ENCODE measurements around the gene SYCE1. TPM values are rescaled to one million over a fixed set of nuclear protein-coding genes. Genes with fewer than 3 reads are reported as not detected.
"Not testable (repeated sequence)": the region's sequence is repeated elsewhere in the genome, so short reads cannot be mapped to it uniquely, and the experiment has no call there.

Gene SYCE1
- polyA plus RNA-seq, 3 donors = 0.22 to 0.77 (median 0.60) TPM

GRCh38 chr10:133567119-133567518 lies 1.7 kb upstream of the SYCE1 start:
- no peak for DNase-seq (ENCODE audit: extremely low read depth in 1 of 11, low read depth in 9 of 11, low spot score in 4 of 11)

- DNase-seq (ENCODE audit: extremely low read depth in 1 of 11, low read depth in 9 of 11, low spot score in 4 of 11) = no peak
Observed at GRCh38 chr10:133564816-133565215, 567 bp downstream of the SYCE1 start.

- DNase-seq (ENCODE audit: extremely low read depth in 1 of 11, low read depth in 9 of 11, low spot score in 4 of 11) = no peak
Observed at GRCh38 chr10:133559216-133559615, 6.2 kb downstream of the SYCE1 start.

- DNase-seq (ENCODE audit: extremely low read depth in 1 of 11, low read depth in 9 of 11, low spot score in 4 of 11) = no peak
Observed at GRCh38 chr10:133557381-133557780, 8.0 kb downstream of the SYCE1 start.

GRCh38 chr10:133555521-133555920 lies 9.9 kb downstream of the SYCE1 start:
- DNase-seq (ENCODE audit: extremely low read depth in 1 of 11, low read depth in 9 of 11, low spot score in 4 of 11) = no peak

GRCh38 chr10:133554600-133554999 lies 10.8 kb downstream of the SYCE1 start:
- DNase-seq (ENCODE audit: extremely low read depth in 1 of 11, low read depth in 9 of 11, low spot score in 4 of 11) = no peak

GRCh38 chr10:133544506-133544905 lies 20.9 kb downstream of the SYCE1 start:
- DNase-seq (ENCODE audit: extremely low read depth in 1 of 11, low read depth in 9 of 11, low spot score in 4 of 11) = no peak

GRCh38 chr10:133541441-133541975 lies 23.9 kb downstream of the SYCE1 start:
- not testable (repeated sequence) for DNase-seq (ENCODE audit: extremely low read depth in 1 of 11, low read depth in 9 of 11, low spot score in 4 of 11)

- DNase-seq (ENCODE audit: extremely low read depth in 1 of 11, low read depth in 9 of 11, low spot score in 4 of 11) = no peak
Observed at GRCh38 chr10:133537546-133538545, 27.5 kb downstream of the SYCE1 start.

GRCh38 chr10:133536198-133536597 lies 29.2 kb downstream of the SYCE1 start:
- no peak for DNase-seq (ENCODE audit: extremely low read depth in 1 of 11, low read depth in 9 of 11, low spot score in 4 of 11)

GRCh38 chr10:133534417-133534816 lies 31.0 kb downstream of the SYCE1 start:
- no peak for DNase-seq (ENCODE audit: extremely low read depth in 1 of 11, low read depth in 9 of 11, low spot score in 4 of 11)

GRCh38 chr10:133532871-133533270 lies 32.5 kb downstream of the SYCE1 start:
- DNase-seq (ENCODE audit: extremely low read depth in 1 of 11, low read depth in 9 of 11, low spot score in 4 of 11) = no peak

GRCh38 chr10:133530506-133530905 lies 34.9 kb downstream of the SYCE1 start:
- DNase-seq (ENCODE audit: extremely low read depth in 1 of 11, low read depth in 9 of 11, low spot score in 4 of 11) = no peak

GRCh38 chr10:133529576-133529946 lies 35.8 kb downstream of the SYCE1 start:
- no peak for DNase-seq (ENCODE audit: extremely low read depth in 1 of 11, low read depth in 9 of 11, low spot score in 4 of 11)

- no peak for DNase-seq (ENCODE audit: extremely low read depth in 1 of 11, low read depth in 9 of 11, low spot score in 4 of 11)
Observed at GRCh38 chr10:133528845-133529575, 36.4 kb downstream of the SYCE1 start.

- no peak for DNase-seq (ENCODE audit: extremely low read depth in 1 of 11, low read depth in 9 of 11, low spot score in 4 of 11)
Observed at GRCh38 chr10:133528296-133528844, 37.0 kb downstream of the SYCE1 start.

GRCh38 chr10:133527771-133528271 lies 37.6 kb downstream of the SYCE1 start:
- no peak for DNase-seq (ENCODE audit: extremely low read depth in 1 of 11, low read depth in 9 of 11, low spot score in 4 of 11)

GRCh38 chr10:133526957-133527588 lies 38.3 kb downstream of the SYCE1 start, which contains the start of gene CYP2E1:
Gene CYP2E1 (plus strand): TSS chr10:133527363. CDS start chr10:133527396, 33 bp downstream.
- no peak for DNase-seq (ENCODE audit: extremely low read depth in 1 of 11, low read depth in 9 of 11, low spot score in 4 of 11)

- DNase-seq (ENCODE audit: extremely low read depth in 1 of 11, low read depth in 9 of 11, low spot score in 4 of 11) = no peak
Observed at GRCh38 chr10:133525444-133525843, 39.9 kb downstream of the SYCE1 start.
